GM12865 (cell line): ENCODE results near the gene ANKRD23.

ENCODE experiments used
- DNase-seq: peaks from one replicate; pipeline ENCODE4 v3.0.0; 2010; ENCODE audit warnings: low read depth
- H3K4me3 ChIP-seq: 2 replicates; pipeline ENCODE4 v1.5.1; 2011; ENCODE audit warnings: mild to moderate bottlenecking, low read depth, low read length, control low read depth
- TF ChIP-seq, protein P1 (sequence below): IDR thresholded peaks from 2 replicates; pipeline ENCODE4 v1.5.1; 2011; ENCODE audit warnings: low read length, control low read depth, low read depth, inconsistent platforms; ENCODE audit not compliant: insufficient read depth; ENCODE audit errors: missing control alignments

The ANKRD23 gene

DNA sequence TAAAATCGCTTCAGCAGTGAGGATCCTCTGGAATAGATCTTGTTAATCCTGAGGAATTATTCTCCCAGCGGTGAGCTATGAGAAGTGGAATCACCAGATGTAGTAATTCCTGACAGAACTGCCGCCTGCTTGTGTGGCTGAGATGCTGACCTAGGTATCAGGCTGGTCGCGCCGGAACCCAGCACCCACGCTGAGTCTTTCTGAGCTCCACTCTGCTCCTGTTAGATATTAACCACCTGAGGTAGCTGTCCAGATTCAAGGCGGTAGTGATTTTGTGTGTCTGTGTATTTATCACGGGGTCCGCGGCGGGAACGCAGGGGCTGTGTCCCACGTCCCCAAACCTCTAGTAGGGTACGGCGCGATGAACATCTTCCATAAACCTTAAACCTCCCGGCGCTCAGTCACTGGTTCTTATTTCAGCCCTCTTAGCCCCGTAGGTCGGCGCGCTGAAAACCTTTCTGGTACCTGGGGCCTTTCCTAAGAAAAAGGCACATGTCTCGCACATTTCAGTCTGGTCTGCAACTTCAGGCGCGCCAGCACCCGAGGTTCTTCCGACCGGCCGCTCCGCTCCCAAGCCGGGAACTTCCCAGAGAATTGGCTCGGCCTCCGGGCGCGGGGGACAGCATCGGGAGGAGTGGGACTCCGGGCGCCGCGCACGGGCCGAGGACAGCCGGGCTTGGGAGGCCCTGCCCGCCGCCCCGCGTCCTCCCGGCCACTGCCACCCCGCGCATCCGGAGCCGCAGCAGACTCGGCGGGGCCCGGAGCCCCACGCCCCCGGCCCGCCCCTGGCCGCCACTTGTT is 28.3 kb downstream of the ANKRD23 start:
- peak overlapping the region; percentile 68 for H3K4me3 ChIP-seq
- peak; percentile 24 for DNase-seq
- TF ChIP-seq, protein P1, sequence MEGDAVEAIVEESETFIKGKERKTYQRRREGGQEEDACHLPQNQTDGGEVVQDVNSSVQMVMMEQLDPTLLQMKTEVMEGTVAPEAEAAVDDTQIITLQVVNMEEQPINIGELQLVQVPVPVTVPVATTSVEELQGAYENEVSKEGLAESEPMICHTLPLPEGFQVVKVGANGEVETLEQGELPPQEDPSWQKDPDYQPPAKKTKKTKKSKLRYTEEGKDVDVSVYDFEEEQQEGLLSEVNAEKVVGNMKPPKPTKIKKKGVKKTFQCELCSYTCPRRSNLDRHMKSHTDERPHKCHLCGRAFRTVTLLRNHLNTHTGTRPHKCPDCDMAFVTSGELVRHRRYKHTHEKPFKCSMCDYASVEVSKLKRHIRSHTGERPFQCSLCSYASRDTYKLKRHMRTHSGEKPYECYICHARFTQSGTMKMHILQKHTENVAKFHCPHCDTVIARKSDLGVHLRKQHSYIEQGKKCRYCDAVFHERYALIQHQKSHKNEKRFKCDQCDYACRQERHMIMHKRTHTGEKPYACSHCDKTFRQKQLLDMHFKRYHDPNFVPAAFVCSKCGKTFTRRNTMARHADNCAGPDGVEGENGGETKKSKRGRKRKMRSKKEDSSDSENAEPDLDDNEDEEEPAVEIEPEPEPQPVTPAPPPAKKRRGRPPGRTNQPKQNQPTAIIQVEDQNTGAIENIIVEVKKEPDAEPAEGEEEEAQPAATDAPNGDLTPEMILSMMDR = no peak

GRCh38 chr2:96813656-96814055 is 30.2 kb downstream of the ANKRD23 start:
- TF ChIP-seq, protein P1 = no peak
- no peak overlapping the region for H3K4me3 ChIP-seq
- DNase-seq = no peak

DNA sequence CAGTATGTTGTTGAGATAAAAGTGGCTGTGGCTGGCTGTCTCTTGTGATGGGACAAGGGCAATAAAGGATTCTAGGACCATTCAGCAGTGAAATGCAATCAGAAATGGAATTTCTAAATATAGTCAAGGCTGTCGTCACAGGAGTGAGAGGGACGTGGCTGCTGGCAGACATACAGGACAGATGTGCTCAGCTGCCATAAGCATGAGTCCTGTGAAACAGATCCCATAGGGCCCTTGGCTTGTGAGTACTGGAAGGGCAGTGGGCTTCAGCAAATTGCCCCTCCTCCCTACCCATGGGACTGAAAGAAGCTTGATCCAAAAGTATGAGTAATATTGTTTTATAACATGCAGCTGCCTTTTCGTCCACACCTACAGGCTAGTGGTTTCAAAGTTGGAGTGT is 31.9 kb downstream of the ANKRD23 start:
- no peak overlapping the region for H3K4me3 ChIP-seq
- TF ChIP-seq, protein P1 = no peak
- no peak for DNase-seq

DNA sequence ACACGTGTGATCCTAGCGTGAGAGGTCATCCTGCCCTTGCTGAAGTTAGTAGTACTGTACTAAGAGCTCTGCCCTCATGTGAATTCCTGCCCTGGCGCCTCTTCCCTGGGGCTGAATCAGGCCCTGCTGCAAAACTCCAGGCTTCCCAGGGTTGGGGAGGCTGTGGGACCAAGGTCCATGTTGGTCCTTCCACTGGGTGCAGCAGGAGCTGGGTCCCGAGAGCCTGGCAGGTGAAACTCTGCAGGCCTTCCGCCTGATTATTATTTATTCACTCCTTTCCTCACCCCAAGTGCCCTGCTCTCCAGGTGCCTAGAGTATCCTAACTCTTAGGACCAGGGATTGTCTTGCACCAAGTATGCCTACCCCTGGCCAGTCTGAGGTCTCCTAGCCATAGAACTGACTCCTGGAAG is 33.0 kb downstream of the ANKRD23 start:
- TF ChIP-seq, protein P1 = no peak
- H3K4me3 ChIP-seq = no peak overlapping the region
- no peak for DNase-seq

DNA sequence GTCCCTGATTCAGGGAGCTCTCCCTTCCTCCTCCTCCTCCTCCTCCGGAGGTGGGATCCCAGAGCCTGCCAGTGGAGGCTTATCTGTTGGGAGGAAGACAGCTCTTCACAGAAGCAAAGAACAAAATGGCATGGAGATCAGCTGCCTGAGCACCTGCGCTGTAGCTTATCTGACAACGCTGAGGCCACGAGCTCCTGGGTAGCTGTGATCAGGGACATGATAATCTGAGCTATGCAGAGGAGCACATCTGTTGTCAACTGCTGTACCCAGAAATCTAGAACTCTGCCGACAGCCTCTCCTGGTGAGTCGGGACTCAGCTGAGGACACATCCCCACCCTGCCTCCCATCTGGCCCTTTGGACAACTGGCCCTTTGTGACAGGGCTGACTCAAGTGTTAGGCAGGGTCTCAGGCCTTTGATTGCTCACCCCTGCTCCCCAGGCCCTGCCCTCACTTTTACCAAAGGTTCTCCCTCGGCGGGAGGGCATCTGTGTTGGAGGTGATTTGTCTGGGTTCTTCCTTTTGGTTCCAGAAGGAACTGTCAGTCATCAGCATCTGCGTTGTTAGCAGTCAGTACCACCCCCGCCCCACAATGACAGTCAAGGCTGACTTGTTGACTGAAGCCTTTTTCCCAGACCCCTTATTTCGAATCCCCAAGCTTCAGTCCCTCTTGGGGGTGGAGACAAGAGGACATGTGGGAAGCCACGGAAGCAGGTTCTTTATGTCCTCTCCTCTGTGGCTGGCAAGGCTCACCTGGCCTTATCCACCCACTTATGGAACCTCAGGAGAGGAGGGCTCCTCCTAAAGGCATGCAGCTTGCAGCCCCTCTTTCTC is 33.7 kb downstream of the ANKRD23 start:
- TF ChIP-seq, protein P1 = no peak
- no peak for DNase-seq
- no peak overlapping the region for H3K4me3 ChIP-seq

GRCh38 chr2:96809216-96809882 is 34.5 kb downstream of the ANKRD23 start:
- TF ChIP-seq, protein P1 = no peak
- DNase-seq = no peak

More at GRCh38 chr2:96809216-96809882, 34.5 kb downstream of the ANKRD23 start:
- H3K4me3 ChIP-seq = no peak overlapping the region
